Effector memory CD4-positive, alpha-beta T cell (primary cell): Measurements from ENCODE around the gene ATP6V1G3.
"Not testable (repeated sequence)": the region's sequence is repeated elsewhere in the genome, so short reads cannot be mapped to it uniquely, and the experiment has no call there.

Experiments
- DNase-seq, 3 donors: peaks; one replicate each; pipeline ENCODE4 v3.0.0-alpha.2; 2020
- H3K27ac ChIP-seq: 2 replicates; pipeline ENCODE4 v1.7.0; 2013; ENCODE audit warnings: mild to moderate bottlenecking, low read length, moderate library complexity; ENCODE audit not compliant: insufficient read depth, poor library complexity, severe bottlenecking
- H3K27me3 ChIP-seq: replicated peaks from 2 replicates; pipeline ENCODE4 v1.7.0; 2013; ENCODE audit warnings: mild to moderate bottlenecking, low read length; ENCODE audit not compliant: insufficient read depth, control insufficient read depth, poor library complexity, severe bottlenecking
- H3K36me3 ChIP-seq: 2 replicates; pipeline ENCODE4 v1.7.0; 2013; ENCODE audit warnings: mild to moderate bottlenecking, low read length, moderate library complexity; ENCODE audit not compliant: control insufficient read depth, insufficient read depth
- H3K4me1 ChIP-seq: 2 replicates; pipeline ENCODE4 v1.7.0; 2013; ENCODE audit warnings: low read length, mild to moderate bottlenecking; ENCODE audit not compliant: control insufficient read depth, insufficient read depth, poor library complexity, severe bottlenecking
- H3K4me3 ChIP-seq: 2 replicates; pipeline ENCODE4 v1.7.0; 2013; ENCODE audit warnings: low read length, low read depth, mild to moderate bottlenecking; ENCODE audit not compliant: insufficient read depth, poor library complexity, severe bottlenecking
- H3K9me3 ChIP-seq: 2 replicates; pipeline ENCODE4 v1.7.0; 2013; ENCODE audit warnings: mild to moderate bottlenecking, low read length, moderate library complexity; ENCODE audit not compliant: control insufficient read depth

Gene ATP6V1G3

DNA sequence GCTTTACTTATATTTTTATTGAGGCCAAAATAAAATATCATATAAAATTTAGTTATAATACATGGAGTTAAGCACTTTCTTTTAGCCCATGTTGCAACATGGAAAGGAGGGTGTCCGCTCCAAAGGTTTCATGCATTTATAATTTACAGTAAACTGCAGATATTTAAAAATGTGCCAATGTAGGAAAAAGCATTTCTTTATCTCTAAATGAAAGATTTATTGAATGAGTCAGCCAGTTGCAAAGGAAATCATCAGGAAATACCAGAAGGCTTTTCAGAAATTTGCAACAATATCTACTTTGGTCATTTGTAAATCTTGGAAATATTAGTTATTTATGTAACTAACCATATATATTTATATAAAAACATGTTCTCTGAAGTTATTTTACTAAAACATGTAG lies 12.1 kb downstream of the ATP6V1G3 start:
- no peak overlapping the region for H3K4me3 ChIP-seq
- no peaks in the 10 kb centered on the region for H3K36me3 ChIP-seq
- no peaks in the 10 kb centered on the region for H3K4me1 ChIP-seq
- no peaks in the 10 kb centered on the region for H3K9me3 ChIP-seq
- no peaks in the 10 kb centered on the region for H3K27me3 ChIP-seq
- no peak overlapping the region for H3K27ac ChIP-seq
- DNase-seq, result no peak

- H3K27ac ChIP-seq, result peak overlapping the region; percentile 52
Observed at GRCh38 chr1:198524556-198524955, 15.9 kb downstream of the ATP6V1G3 start.

GRCh38 chr1:198524127-198524526 lies 16.4 kb downstream of the ATP6V1G3 start:
- H3K4me3 ChIP-seq, result peak overlapping the region; percentile 44
- not testable (repeated sequence) for H3K27me3 ChIP-seq, DNase-seq

More at GRCh38 chr1:198524556-198524955, 15.9 kb downstream of the ATP6V1G3 start:
- H3K27me3 ChIP-seq, result no peaks in the 10 kb centered on the region
- H3K4me1 ChIP-seq, result peaks cover 10% of the 10 kb centered on the region
- no peaks in the 10 kb centered on the region for H3K36me3 ChIP-seq
- peak overlapping the region; percentile 44 for H3K4me3 ChIP-seq
- DNase-seq, result no peak
- no peaks in the 10 kb centered on the region for H3K9me3 ChIP-seq

GRCh38 chr1:198523182-198523950 lies 17.1 kb downstream of the ATP6V1G3 start:
- Histone ChIP-seq H3K36me3 (no peaks in the 10 kb centered on the region), H3K4me3 (peak overlapping the region; percentile 44), H3K9me3 (no peaks in the 10 kb centered on the region), H3K4me1 (peaks cover 10% of the 10 kb centered on the region), H3K27me3 (no peaks in the 10 kb centered on the region), H3K27ac (peak overlapping the region; percentile 52)
- no peak for DNase-seq

More at GRCh38 chr1:198524127-198524526, 16.4 kb downstream of the ATP6V1G3 start:
- Histone ChIP-seq H3K4me1 (peaks cover 10% of the 10 kb centered on the region), H3K27ac (peak overlapping the region; percentile 52)
- H3K9me3 ChIP-seq, H3K36me3 ChIP-seq: not testable (repeated sequence)

GRCh38 chr1:198520524-198521254 lies 19.8 kb downstream of the ATP6V1G3 start:
- no peaks in the 10 kb centered on the region for H3K9me3 ChIP-seq
- H3K4me1 ChIP-seq, result peaks cover 10% of the 10 kb centered on the region
- peak overlapping the region; percentile 30 for H3K4me3 ChIP-seq
- no peak for DNase-seq
- peak overlapping the region; percentile 40 for H3K27ac ChIP-seq
- no peaks in the 10 kb centered on the region for H3K27me3 ChIP-seq
- H3K36me3 ChIP-seq, result no peaks in the 10 kb centered on the region

DNA sequence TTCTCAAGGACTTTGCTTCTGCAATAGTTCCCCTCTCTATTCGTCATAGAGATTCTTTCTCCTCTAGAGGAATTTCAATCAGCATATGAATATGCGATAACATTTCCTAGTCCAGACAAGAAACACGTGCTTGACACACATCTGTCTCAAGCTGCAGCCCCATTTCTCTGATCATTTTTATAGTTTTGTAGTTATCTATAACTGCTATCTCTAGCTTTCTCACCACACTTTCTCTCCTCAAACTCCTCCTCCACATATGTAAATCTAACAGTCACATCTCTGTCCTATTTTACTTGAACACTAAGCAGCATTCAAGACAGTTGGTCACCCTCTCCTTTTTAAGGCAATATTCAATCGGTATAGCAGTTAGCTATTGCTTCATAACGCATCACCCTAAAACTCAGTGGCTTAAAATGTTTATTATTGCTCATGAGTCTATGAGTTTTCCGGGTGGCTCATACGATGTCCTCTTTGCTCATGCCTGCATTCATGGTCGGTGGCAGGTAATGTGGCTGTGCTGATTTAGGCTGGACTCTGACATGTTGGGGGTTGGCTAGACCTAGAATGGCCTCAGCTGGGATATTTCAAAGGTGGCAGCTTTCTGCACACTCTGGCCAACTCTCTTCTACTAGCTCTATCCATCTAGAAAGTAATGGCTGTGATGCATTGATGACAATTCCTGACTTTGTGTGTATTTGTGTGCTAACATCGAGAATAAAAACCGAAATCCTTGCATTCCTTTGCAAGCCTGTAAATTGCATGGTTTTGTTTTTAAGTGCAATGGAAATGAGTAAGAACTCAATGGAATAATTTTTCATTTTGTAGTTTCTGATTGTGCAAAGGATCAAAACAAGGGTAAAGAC lies 20.6 kb downstream of the ATP6V1G3 start:
- DNase-seq, result no peak
- Histone ChIP-seq H3K27ac (peak overlapping the region; percentile 40), H3K36me3 (no peaks in the 10 kb centered on the region), H3K27me3 (no peaks in the 10 kb centered on the region), H3K9me3 (no peaks in the 10 kb centered on the region), H3K4me1 (peaks cover 10% of the 10 kb centered on the region), H3K4me3 (peak overlapping the region; percentile 30)

DNA sequence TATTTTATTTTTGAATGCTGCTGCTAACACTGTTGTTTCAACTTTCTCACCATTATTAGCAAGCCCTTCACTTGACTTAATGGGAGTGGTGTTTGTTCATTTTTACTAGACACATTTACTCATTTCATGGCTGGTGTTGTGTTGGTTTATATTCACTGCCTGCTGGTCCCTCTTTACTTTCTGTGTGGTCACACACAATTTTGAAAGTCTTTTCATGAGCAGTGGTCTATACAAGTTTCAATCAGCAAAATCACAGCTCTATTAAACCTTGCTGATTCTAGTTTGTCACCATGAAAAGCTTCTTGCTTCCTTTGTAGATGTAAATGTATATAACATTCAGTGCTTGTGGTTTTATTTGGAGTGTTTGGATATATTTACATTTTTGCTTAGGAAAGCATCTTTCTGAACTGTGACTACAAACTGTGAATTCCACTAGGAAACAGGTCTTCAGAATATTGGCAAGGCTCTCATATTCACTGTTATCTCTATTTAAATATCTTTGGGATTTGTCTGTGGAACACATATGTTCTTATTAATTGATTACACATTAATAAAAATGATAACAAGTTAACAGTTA lies 22.8 kb downstream of the ATP6V1G3 start:
- no peak for DNase-seq
- Histone ChIP-seq H3K4me3 (no peak overlapping the region), H3K27ac (no peak overlapping the region), H3K9me3 (no peaks in the 10 kb centered on the region), H3K4me1 (peaks cover 10% of the 10 kb centered on the region), H3K36me3 (no peaks in the 10 kb centered on the region), H3K27me3 (no peaks in the 10 kb centered on the region)

- H3K27ac ChIP-seq, result no peak overlapping the region
- no peak for DNase-seq
Observed at GRCh38 chr1:198500096-198500495, 40.4 kb downstream of the ATP6V1G3 start.

DNA sequence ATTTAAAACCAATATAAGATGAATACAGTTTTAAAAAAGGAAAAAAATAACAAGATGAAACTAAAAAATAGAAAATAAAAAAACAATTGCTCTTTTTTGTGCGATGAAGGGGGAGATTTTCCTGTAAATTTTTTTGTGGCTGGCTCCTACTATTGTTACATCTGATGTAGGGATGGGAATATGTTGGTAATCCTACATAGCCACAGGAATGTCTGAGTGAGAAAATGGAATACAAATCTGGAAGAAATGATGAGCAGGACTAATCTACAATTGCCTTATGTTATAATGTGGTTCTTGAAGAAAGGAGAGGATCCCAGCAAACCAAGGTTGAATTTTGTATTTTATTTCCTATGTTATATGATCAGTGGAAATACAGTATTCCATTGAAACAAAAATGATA lies 40.9 kb downstream of the ATP6V1G3 start:
- no peaks in the 10 kb centered on the region for H3K9me3 ChIP-seq
- no peaks in the 10 kb centered on the region for H3K36me3 ChIP-seq
- H3K27ac ChIP-seq, result no peak overlapping the region
- no peak overlapping the region for H3K4me3 ChIP-seq
- no peaks in the 10 kb centered on the region for H3K4me1 ChIP-seq
- H3K27me3 ChIP-seq, result no peaks in the 10 kb centered on the region
- no peak for DNase-seq

More at GRCh38 chr1:198500096-198500495, 40.4 kb downstream of the ATP6V1G3 start:
- Histone ChIP-seq H3K9me3 (no peaks in the 10 kb centered on the region), H3K27me3 (no peaks in the 10 kb centered on the region), H3K4me3 (no peak overlapping the region), H3K4me1 (no peaks in the 10 kb centered on the region), H3K36me3 (no peaks in the 10 kb centered on the region)
